HepG2 (cell line): ENCODE results near the gene CAGE1. TPM values are rescaled to one million over a fixed set of nuclear protein-coding genes. Genes with fewer than 3 reads are reported as not detected.

ENCODE experiments used
- ARNTL ChIP-seq: sonication (generic); formaldehyde crosslinking; IDR thresholded peaks from 2 replicates; pipeline ENCODE4 v1.4.0; 2020; ENCODE audit warnings: mild to moderate bottlenecking, missing genetic modification reagents
- FLYWCH1 ChIP-seq: sonication (generic); formaldehyde crosslinking; IDR thresholded peaks from 2 replicates; pipeline ENCODE4 v1.8.1; 2023; ENCODE audit warnings: mild to moderate bottlenecking, missing genetic modification reagents
- FOSL2 ChIP-seq: sonication (generic); formaldehyde crosslinking; IDR thresholded peaks from 2 replicates; pipeline ENCODE4 v1.4.0; 2020; ENCODE audit warnings: missing genetic modification reagents
- FOXA3 ChIP-seq: IDR thresholded peaks from 2 replicates; pipeline ENCODE4 v1.6.1; 2016; ENCODE audit warnings: missing genetic modification reagents, missing compliant biosample characterization
- HMG20A ChIP-seq: IDR thresholded peaks from 2 replicates; pipeline ENCODE4 v1.6.1; 2016; ENCODE audit warnings: borderline replicate concordance
- HMGXB3 ChIP-seq: sonication (generic); formaldehyde crosslinking; IDR thresholded peaks from 2 replicates; pipeline ENCODE4 v1.4.0; 2020; ENCODE audit warnings: missing genetic modification reagents, borderline replicate concordance
- HNRNPH1 ChIP-seq: fragments of 200-400 bp; formaldehyde crosslinking; optimal IDR thresholded peaks from 2 replicates; pipeline ENCODE3; 2017; ENCODE audit warnings: mild to moderate bottlenecking, low read depth, low read length
- JUND ChIP-seq: sonication (generic); formaldehyde crosslinking; IDR thresholded peaks from 2 replicates; pipeline ENCODE4 v1.8.0; 2022; ENCODE audit warnings: mild to moderate bottlenecking, missing genetic modification reagents
- KAT7 ChIP-seq: IDR thresholded peaks from 2 replicates; pipeline ENCODE4 v1.6.1; 2018; ENCODE audit warnings: borderline replicate concordance, missing compliant biosample characterization
- PRDM4 ChIP-seq: sonication (generic); formaldehyde crosslinking; IDR thresholded peaks from 2 replicates; pipeline ENCODE4 v1.9.0; 2021; ENCODE audit warnings: missing genetic modification reagents, borderline replicate concordance
- PREB ChIP-seq: sonication (generic); formaldehyde crosslinking; IDR thresholded peaks from 2 replicates; pipeline ENCODE4 v1.4.0; 2020; ENCODE audit warnings: missing genetic modification reagents
- SP5 ChIP-seq: IDR thresholded peaks from 2 replicates; pipeline ENCODE4 v1.6.1; 2016; ENCODE audit warnings: low read depth, borderline replicate concordance
- SRSF1 ChIP-seq: fragments of 200-400 bp; formaldehyde crosslinking; optimal IDR thresholded peaks from 2 replicates; pipeline ENCODE3; 2017; ENCODE audit warnings: mild to moderate bottlenecking, low read depth, low read length, moderate library complexity
- SRY ChIP-seq: sonication (generic); formaldehyde crosslinking; IDR thresholded peaks from 2 replicates; pipeline ENCODE4 v1.8.0; 2022; ENCODE audit warnings: mild to moderate bottlenecking, missing genetic modification reagents
- ZBTB3 ChIP-seq: sonication (generic); formaldehyde crosslinking; IDR thresholded peaks from 2 replicates; pipeline ENCODE4 v1.4.0; 2020; ENCODE audit warnings: low read depth, mild to moderate bottlenecking, moderate library complexity, missing genetic modification reagents, borderline replicate concordance
- ZBTB34 ChIP-seq: sonication (generic); formaldehyde crosslinking; IDR thresholded peaks from 2 replicates; pipeline ENCODE4 v1.8.0; 2022; ENCODE audit warnings: mild to moderate bottlenecking, missing genetic modification reagents
- ZFP1 ChIP-seq: IDR thresholded peaks from 2 replicates; pipeline ENCODE4 v1.6.1; 2016
- ZNF207 ChIP-seq: fragments of 450-650 bp; IDR thresholded peaks from 2 replicates; pipeline ENCODE4 v1.6.1; 2016; ENCODE audit warnings: antibody characterized with exemption, borderline replicate concordance
- ZNF235 ChIP-seq: sonication (generic); formaldehyde crosslinking; IDR thresholded peaks from 2 replicates; pipeline ENCODE4 v1.8.1; 2023; ENCODE audit warnings: mild to moderate bottlenecking, missing genetic modification reagents, borderline replicate concordance
- ZNF44 ChIP-seq: sonication (generic); formaldehyde crosslinking; IDR thresholded peaks from 2 replicates; pipeline ENCODE4 v1.5.1; 2020; ENCODE audit warnings: mild to moderate bottlenecking, missing genetic modification reagents
- polyA plus RNA-seq, 8 experiments: library from polyadenylated mRNA; depleted of rRNA in 3 of 8; stranded (reverse) in 7 of 8; unstranded in 1 of 8; fragments of >200 nt; fragmentation: Illumina TruSeq in 4 of 8; extraction: Trizol in 4 of 8; gene quantifications; 2 replicates each; pipeline versions ENCODE4 v1.2.1 to v1.2.3, GENCODE V29; 2011 to 2016; ENCODE audit warnings: low read depth in 4 of 8, missing spikeins in 1 of 8, mixed read lengths in 1 of 8; ENCODE audit not compliant: insufficient read depth in 1 of 8
- total RNA-seq, 5 experiments: library from RNA; depleted of rRNA; stranded (reverse); fragments of >200 nt; fragmentation: Illumina TruSeq; extraction: Trizol; gene quantifications; 2 replicates each; pipeline ENCODE4 v1.2.3, GENCODE V29; 2016; ENCODE audit warnings: low read depth in 1 of 5

Gene CAGE1
- total and polyA plus RNA-seq, 2 of the 13 experiments (the other 11 are each of a cell fraction or from before 2014, with no cell fraction given) = 0.03 to 0.15 TPM

- peak; percentile 66 for TF ChIP-seq SRSF1
- no peak for TF ChIP-seq ZNF207
- TF ChIP-seq FLYWCH1 (CRISPR knock-in tag) = no peak
- peak; percentile 94 for TF ChIP-seq SP5 (CRISPR knock-in tag)
- peak; percentile 73; the same call in 1 of the 2 replicates for TF ChIP-seq ZNF235 (CRISPR knock-in tag)
- no peak for TF ChIP-seq ZNF44 (CRISPR knock-in tag)
- TF ChIP-seq FOXA3 (CRISPR knock-in tag) = peak; percentile 75
- peak; percentile 95 for TF ChIP-seq ARNTL (CRISPR knock-in tag)
- TF ChIP-seq ZBTB3 (CRISPR knock-in tag) = no peak; the same call in 1 of the 2 replicates
- 0 out of 2 replicates have a peak, but pooled peaks have one; percentile 62 for TF ChIP-seq PREB (CRISPR knock-in tag)
- TF ChIP-seq JUND (CRISPR knock-in tag) = peak; percentile 67; the same call in 1 of the 2 replicates
- 0 out of 2 replicates have a peak, but pooled peaks have one; percentile 50 for TF ChIP-seq HMGXB3 (CRISPR knock-in tag)
- TF ChIP-seq HMG20A = 0 out of 2 replicates have a peak, but pooled peaks have one; percentile 18
- TF ChIP-seq PRDM4 (CRISPR knock-in tag) = no peak
- TF ChIP-seq ZBTB34 = peak; percentile 54; the same call in 1 of the 2 replicates
- no peak for TF ChIP-seq HNRNPH1
- TF ChIP-seq KAT7 (CRISPR knock-in tag) = peak; percentile 96
- TF ChIP-seq ZFP1 (CRISPR knock-in tag) = peak; percentile 76; the same call in 1 of the 2 replicates
- TF ChIP-seq SRY (CRISPR knock-in tag) = peak; percentile 71; the same call in 1 of the 2 replicates
- TF ChIP-seq FOSL2 (CRISPR knock-in tag) = peak; percentile 74
Observed at GRCh38 chr6:7312616-7313504, 76.7 kb downstream of the CAGE1 start, which contains the start of gene SSR1 (continued).
